Neural crest cell (in vitro differentiated cells): ENCODE results near the gene FZD2. TPM values are rescaled to one million over a fixed set of nuclear protein-coding genes. Genes with fewer than 3 reads are reported as not detected.

Source experiments
- DNase-seq: peaks from one replicate; pipeline ENCODE4 v3.0.0; 2021; ENCODE audit warnings: low read depth, mixed read lengths, low spot score
- H3K27ac Mint-ChIP-seq: one replicate; pipeline ENCODE4 v1.8.0; 2021; ENCODE audit warnings: mild to moderate bottlenecking, mixed read lengths; ENCODE audit not compliant: unreplicated experiment
- H3K27me3 Mint-ChIP-seq: 2 replicates; pipeline ENCODE4 v1.8.0; 2021; ENCODE audit warnings: low read depth, mild to moderate bottlenecking, mixed read lengths
- H3K36me3 Mint-ChIP-seq: 2 replicates; pipeline ENCODE4 v1.8.0; 2021; ENCODE audit warnings: low read depth, mild to moderate bottlenecking, mixed read lengths
- H3K4me1 Mint-ChIP-seq: 2 replicates; pipeline ENCODE4 v1.8.0; 2021; ENCODE audit warnings: mixed read lengths
- H3K4me3 Mint-ChIP-seq: one replicate; pipeline ENCODE4 v1.8.0; 2021; ENCODE audit warnings: mild to moderate bottlenecking, mixed read lengths
- H3K9me3 Mint-ChIP-seq: 2 replicates; pipeline ENCODE4 v1.8.0; 2021; ENCODE audit warnings: mixed read lengths
- CTCF ChIP-seq: fragments of 200-600 bp; sonication (generic); conservative IDR thresholded peaks from 2 replicates; pipeline ENCODE4 v1.5.0; 2021; ENCODE audit warnings: antibody characterized with exemption, mild to moderate bottlenecking
- total RNA-seq: library from RNA; stranded (reverse); gene quantifications from 2 replicates; pipeline ENCODE4 v1.2.1, GENCODE V29; 2021

Gene FZD2
- total RNA-seq, 1 donor from 2014 or later: 96.2 TPM

DNA sequence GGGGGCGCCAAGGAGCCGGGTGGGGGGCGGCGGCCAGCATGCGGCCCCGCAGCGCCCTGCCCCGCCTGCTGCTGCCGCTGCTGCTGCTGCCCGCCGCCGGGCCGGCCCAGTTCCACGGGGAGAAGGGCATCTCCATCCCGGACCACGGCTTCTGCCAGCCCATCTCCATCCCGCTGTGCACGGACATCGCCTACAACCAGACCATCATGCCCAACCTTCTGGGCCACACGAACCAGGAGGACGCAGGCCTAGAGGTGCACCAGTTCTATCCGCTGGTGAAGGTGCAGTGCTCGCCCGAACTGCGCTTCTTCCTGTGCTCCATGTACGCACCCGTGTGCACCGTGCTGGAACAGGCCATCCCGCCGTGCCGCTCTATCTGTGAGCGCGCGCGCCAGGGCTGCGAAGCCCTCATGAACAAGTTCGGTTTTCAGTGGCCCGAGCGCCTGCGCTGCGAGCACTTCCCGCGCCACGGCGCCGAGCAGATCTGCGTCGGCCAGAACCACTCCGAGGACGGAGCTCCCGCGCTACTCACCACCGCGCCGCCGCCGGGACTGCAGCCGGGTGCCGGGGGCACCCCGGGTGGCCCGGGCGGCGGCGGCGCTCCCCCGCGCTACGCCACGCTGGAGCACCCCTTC lies 484 bp downstream of the FZD2 start:
- DNase-seq: peak; percentile 51
- no peak for TF ChIP-seq CTCF
- H3K27me3 Mint-ChIP-seq: peaks cover 2% of the 10 kb centered on the region
- H3K36me3 Mint-ChIP-seq: peaks cover 20% of the 10 kb centered on the region
- H3K4me3 Mint-ChIP-seq: peak overlapping the region; percentile 95
- H3K9me3 Mint-ChIP-seq: no peaks in the 10 kb centered on the region
- H3K4me1 Mint-ChIP-seq: peaks cover 65% of the 10 kb centered on the region
- H3K27ac Mint-ChIP-seq: peak overlapping the region; percentile 95

- peak overlapping the region; percentile 95 for H3K4me3 Mint-ChIP-seq
- peaks cover 2% of the 10 kb centered on the region for H3K27me3 Mint-ChIP-seq
- peaks cover 20% of the 10 kb centered on the region for H3K36me3 Mint-ChIP-seq
- TF ChIP-seq CTCF: no peak
- no peak for DNase-seq
- H3K9me3 Mint-ChIP-seq: no peaks in the 10 kb centered on the region
- peak overlapping the region; percentile 95 for H3K27ac Mint-ChIP-seq
- peaks cover 68% of the 10 kb centered on the region for H3K4me1 Mint-ChIP-seq
Observed at GRCh38 chr17:44558334-44558709, 1.0 kb downstream of the FZD2 start.

- Mint-ChIP-seq H3K27me3 (peaks cover 2% of the 10 kb centered on the region), H3K36me3 (peaks cover 24% of the 10 kb centered on the region), H3K4me3 (peak overlapping the region; percentile 95), H3K27ac (peak overlapping the region; percentile 95), H3K4me1 (peaks cover 68% of the 10 kb centered on the region), H3K9me3 (peaks cover 3% of the 10 kb centered on the region)
- DNase-seq: no peak
- no peak for TF ChIP-seq CTCF
Observed at GRCh38 chr17:44558710-44559633, 1.7 kb downstream of the FZD2 start.

DNA sequence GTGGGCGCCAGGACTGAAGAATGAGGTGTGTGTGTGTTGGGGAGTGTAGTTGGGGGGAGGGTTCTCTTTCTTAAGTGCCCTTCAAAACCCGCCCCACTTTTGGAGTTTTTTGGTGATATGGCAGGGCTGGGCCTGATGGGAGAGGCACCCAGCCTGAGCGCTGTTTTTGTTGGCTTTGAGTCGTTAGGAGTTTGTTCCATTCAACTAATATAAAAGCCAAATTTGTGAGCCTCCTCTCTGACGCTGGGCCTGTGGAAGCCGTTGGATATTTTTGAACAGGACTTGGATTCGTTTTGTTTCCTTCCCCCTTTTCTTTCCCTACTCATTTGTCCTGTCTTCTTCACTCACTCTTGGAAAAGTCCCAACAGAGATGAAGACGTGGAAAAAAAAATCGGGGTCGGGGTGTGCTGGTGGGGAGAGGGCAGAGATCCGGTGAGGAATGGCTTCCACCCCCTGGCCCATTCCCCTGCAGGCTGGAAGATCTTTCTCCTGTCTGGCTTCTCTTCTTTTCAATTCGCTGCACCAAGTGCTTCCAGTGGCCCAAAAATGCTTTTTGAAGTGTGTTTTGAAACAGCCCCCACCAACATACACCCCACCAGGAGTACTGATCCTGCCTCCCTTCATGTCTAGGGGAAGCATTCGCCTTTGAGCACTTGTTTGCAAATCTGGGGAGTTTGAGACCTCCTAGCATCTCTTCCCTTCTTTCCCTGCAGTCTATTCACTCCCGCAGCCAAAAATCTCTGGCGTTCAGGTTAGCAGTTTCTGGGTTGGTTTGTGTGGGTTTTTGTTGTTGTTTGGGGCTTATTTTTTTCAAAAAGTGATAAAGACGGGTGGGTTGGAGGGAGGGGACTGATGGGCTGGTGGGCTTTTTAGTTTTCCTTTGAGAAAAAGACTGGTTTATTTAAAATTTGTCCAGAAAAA lies 2.6 kb downstream of the FZD2 start:
- Mint-ChIP-seq H3K4me1 (peaks cover 71% of the 10 kb centered on the region), H3K27me3 (peaks cover 2% of the 10 kb centered on the region), H3K4me3 (peak overlapping the region; percentile 95), H3K27ac (peak overlapping the region; percentile 92), H3K36me3 (peaks cover 29% of the 10 kb centered on the region), H3K9me3 (peaks cover 3% of the 10 kb centered on the region)
- no peak for DNase-seq
- TF ChIP-seq CTCF: no peak

DNA sequence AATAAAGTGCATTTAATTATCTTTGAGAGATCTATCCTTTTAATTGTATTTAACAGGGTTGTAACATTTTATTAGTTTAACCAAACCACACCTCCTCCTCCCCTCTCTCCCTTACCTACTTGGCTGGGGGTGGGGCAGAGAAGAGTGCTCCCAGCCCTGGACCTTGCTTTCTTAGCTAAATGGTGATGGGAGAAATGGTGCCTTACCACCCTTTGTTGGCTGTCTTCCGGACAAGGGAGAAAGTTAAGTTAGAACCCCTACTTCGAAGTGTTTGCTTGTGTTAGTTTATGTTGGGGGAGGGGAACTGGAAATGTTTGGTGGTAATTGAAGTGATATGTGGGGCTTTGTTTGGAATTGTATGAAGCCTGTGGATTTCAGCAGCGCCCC lies 3.9 kb downstream of the FZD2 start:
- Mint-ChIP-seq H3K27me3 (peaks cover 2% of the 10 kb centered on the region), H3K27ac (no peak overlapping the region), H3K4me3 (peak overlapping the region; percentile 95), H3K9me3 (peaks cover 11% of the 10 kb centered on the region), H3K36me3 (peaks cover 33% of the 10 kb centered on the region), H3K4me1 (peaks cover 58% of the 10 kb centered on the region)
- no peak for DNase-seq
- no peak for TF ChIP-seq CTCF
